Spinal cord (tissue), 10 donors: ENCODE measurements around the gene CTSE. TPM values are rescaled to one million over a fixed set of nuclear protein-coding genes. Genes with fewer than 3 reads are reported as not detected.
"Not testable (repeated sequence)": the region's sequence is repeated elsewhere in the genome, so short reads cannot be mapped to it uniquely, and the experiment has no call there.

Experiments used
- DNase-seq, 6 donors: peaks; one replicate each; pipeline versions ENCODE4 v3.0.0 to v3.0.0-alpha.2; 2013 to 2015; ENCODE audit warnings: low spot score in 6 of 6, low read depth in 4 of 6
- H3K27ac ChIP-seq: one replicate; pipeline ENCODE4 v1.5.1; 2013; ENCODE audit warnings: low read depth, low read length, control low read depth
- H3K27me3 ChIP-seq: one replicate; pipeline ENCODE4 v1.6.1; 2013; ENCODE audit warnings: low read length; ENCODE audit not compliant: control insufficient read depth, insufficient read depth
- H3K36me3 ChIP-seq: one replicate; pipeline ENCODE4 v1.6.1; 2013; ENCODE audit warnings: low read length; ENCODE audit not compliant: control insufficient read depth, insufficient read depth
- H3K4me1 ChIP-seq: one replicate; pipeline ENCODE4 v1.6.1; 2013; ENCODE audit warnings: low read length; ENCODE audit not compliant: control insufficient read depth, insufficient read depth
- H3K4me3 ChIP-seq: one replicate; pipeline ENCODE4 v1.5.1; 2013; ENCODE audit warnings: low read depth, low read length, control low read depth
- H3K9me3 ChIP-seq: one replicate; pipeline ENCODE4 v1.6.1; 2013; ENCODE audit warnings: low read length; ENCODE audit not compliant: control insufficient read depth, insufficient read depth
- WGBS: methylation state at CpG from one replicate; pipeline ENCODE4 v1.1.5; 2013; ENCODE audit warnings: missing lambda C conversion rate; ENCODE audit not compliant: insufficient coverage; 5-methylcytosine and 5-hydroxymethylcytosine counted together
- polyA plus RNA-seq, 2 donors: library from polyadenylated mRNA; unstranded; fragments of 120-200 nt; gene quantifications; one replicate each; pipeline ENCODE4 v1.2.1, GENCODE V29; 2013; ENCODE audit not compliant: insufficient read length in 2 of 2
- total RNA-seq, 2 donors: library from RNA; depleted of rRNA in 1 of 2; stranded (reverse); fragments of 120-200 nt in 1 of 2; fragments of >200 nt in 1 of 2; gene quantifications; one replicate each; pipeline versions ENCODE4 v1.2.3 to v1.2.4, GENCODE V29; 2013 to 2014
- donor health status: healthy.

CTSE gene
- total and polyA plus RNA-seq, 4 donors: 0.18 to 0.28 (median 0.20) TPM; not detected in 1

DNA sequence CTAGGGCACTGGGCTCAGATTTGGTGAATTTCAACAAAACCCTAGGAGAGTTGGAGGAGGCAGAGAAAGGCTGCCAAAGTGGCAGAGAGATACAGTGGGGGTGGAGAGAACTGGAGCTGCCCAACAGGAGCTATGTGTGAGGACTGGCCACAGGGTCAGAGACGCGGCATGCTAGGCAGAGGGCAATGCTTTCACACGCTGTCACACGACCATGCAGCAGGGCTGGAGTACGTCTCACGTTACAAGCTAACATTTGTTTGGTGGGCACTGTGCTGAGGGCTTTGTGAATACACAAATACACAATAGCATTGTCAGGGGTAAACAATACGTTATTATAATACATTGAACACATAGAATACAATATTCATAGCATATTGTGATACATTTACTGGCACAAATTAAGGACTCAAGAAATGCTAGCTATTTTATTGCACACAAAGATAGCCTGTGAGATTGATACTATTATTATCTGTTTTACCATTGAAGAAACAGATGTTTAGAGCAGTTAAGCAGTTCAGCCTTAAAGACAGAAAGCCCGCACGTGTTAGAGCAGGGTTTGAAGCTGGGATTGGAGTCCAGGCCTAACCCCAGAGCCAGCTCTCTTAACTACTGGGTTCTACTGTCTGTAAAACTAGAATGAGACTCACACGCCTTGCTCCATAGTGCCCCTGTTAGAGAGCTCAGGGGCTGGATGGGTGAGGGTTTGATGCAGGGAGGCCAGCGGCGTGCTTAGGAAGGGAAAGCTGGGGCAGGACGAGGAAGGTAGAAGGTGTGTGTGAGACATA lies 25.0 kb downstream of the CTSE start:
- WGBS: 69% methylated on average over 5 of the region's 13 CpGs
- H3K4me3 ChIP-seq: no peak overlapping the region

DNA sequence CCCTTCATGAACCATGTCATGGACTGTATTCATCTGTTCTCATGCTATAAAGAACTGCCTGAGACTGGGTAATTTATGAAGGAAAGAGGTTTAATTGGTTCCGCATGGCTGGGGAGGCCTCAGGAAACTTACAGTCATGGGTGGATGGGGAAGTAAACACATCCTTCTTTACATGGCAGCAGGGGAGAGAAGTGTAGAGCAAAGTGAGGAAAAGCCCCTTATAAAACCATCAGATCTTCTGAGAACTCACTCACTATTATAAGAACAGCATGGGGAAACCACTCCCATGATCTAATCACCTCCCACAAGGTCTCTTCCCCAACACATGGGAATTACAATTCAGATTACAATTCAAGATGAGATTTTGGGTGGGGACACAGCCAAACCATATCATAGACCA lies 27.1 kb downstream of the CTSE start:
- not testable (repeated sequence) for H3K36me3 ChIP-seq, DNase-seq, H3K27me3 ChIP-seq, H3K4me3 ChIP-seq, H3K9me3 ChIP-seq, H3K27ac ChIP-seq
- peaks cover 25% of the 10 kb centered on the region for H3K4me1 ChIP-seq
- 100% methylated on average over 1 of the region's 1 CpG for WGBS

More for the DNA sequence above, 25.0 kb downstream of the CTSE start:
- Histone ChIP-seq H3K36me3 (no peaks in the 10 kb centered on the region), H3K9me3 (no peaks in the 10 kb centered on the region), H3K27ac (no peak overlapping the region), H3K27me3 (no peaks in the 10 kb centered on the region), H3K4me1 (peaks cover 35% of the 10 kb centered on the region)
- peak in 2 of 6 donors; percentile 8 to 45 for DNase-seq

GRCh38 chr1:205994346-205994745 lies 29.3 kb downstream of the CTSE start:
- Histone ChIP-seq H3K36me3 (no peaks in the 10 kb centered on the region), H3K27me3 (no peaks in the 10 kb centered on the region), H3K9me3 (no peaks in the 10 kb centered on the region), H3K27ac (peak overlapping the region; percentile 84), H3K4me1 (peaks cover 22% of the 10 kb centered on the region), H3K4me3 (no peak overlapping the region)
- DNase-seq: peak in 5 of 6 donors; percentile 45 to 90 (median 63)
- WGBS: no CpG with 5 or more reads among the region's 4 CpGs

GRCh38 chr1:205993068-205993467 lies 30.6 kb downstream of the CTSE start:
- no peaks in the 10 kb centered on the region for H3K36me3 ChIP-seq
- H3K27ac ChIP-seq: no peak overlapping the region
- H3K27me3 ChIP-seq: no peaks in the 10 kb centered on the region
- peaks cover 12% of the 10 kb centered on the region for H3K4me1 ChIP-seq
- H3K4me3 ChIP-seq: no peak overlapping the region
- no peaks in the 10 kb centered on the region for H3K9me3 ChIP-seq
- no peak for DNase-seq
- no CpG with 5 or more reads among the region's 1 CpG for WGBS

DNA sequence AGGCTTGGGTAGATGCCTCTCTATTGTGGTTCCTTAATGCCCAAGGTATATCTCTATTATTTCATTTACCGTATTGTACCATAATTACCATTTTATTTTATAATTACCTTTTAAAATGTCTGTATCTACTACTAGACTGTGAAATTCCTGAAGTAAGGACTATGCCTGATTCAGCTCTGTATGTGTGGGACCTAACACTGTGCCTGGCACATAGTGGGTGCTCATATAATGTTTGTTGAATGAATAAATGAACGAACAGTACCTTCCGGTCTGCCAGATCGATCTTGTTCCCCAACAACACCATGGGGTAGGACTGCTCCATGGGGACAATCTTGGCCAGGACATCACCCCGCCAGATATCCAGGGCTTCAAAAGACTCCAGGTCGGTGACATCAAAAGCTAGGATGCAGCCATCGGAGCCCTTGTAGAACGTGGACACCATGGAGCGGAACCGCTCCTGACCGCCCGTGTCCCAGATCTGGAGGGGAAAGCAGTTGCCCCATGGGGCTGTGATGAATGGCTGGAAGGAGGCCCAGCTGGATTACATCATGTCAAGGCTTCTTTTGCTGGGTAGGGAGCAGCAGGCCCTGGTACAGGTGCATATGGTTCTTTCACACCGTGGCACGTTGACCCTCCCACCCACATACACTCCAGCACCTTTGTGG lies 31.3 kb downstream of the CTSE start:
- WGBS: 90% methylated on average over 10 of the region's 14 CpGs
- Histone ChIP-seq H3K36me3 (no peaks in the 10 kb centered on the region), H3K9me3 (no peaks in the 10 kb centered on the region), H3K4me3 (no peak overlapping the region), H3K4me1 (peaks cover 9% of the 10 kb centered on the region), H3K27ac (no peak overlapping the region), H3K27me3 (no peaks in the 10 kb centered on the region)
- no peak for DNase-seq

DNA sequence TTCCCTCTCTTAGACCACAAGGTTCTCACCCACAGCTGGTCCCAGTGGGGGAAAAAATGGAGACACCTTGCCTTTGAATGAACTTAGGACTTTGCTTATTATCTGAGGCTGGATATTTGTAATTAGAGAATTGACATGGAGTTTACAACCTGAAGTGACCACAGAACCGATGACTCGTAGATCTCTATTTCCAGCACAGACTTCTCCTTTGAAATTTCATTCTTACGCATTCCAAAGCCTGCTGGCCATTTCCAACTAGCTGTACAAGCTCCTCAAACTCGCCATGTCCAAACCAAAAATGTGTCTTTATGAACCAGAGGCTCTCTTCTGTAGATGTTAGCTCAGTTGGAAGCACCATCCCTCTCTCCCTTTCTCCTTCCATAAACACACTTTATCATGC lies 32.5 kb downstream of the CTSE start:
- no peaks in the 10 kb centered on the region for H3K27me3 ChIP-seq
- WGBS: 97% methylated on average over 4 of the region's 4 CpGs
- no peaks in the 10 kb centered on the region for H3K9me3 ChIP-seq

GRCh38 chr1:205990226-205990625 lies 33.5 kb downstream of the CTSE start:
- DNase-seq: no peak
- Histone ChIP-seq H3K4me1 (peaks cover 9% of the 10 kb centered on the region), H3K27me3 (no peaks in the 10 kb centered on the region), H3K36me3 (no peaks in the 10 kb centered on the region), H3K9me3 (no peaks in the 10 kb centered on the region), H3K27ac (no peak overlapping the region), H3K4me3 (no peak overlapping the region)
- 85% methylated on average over 2 of the region's 2 CpGs for WGBS

More for the DNA sequence above, 32.5 kb downstream of the CTSE start:
- H3K36me3 ChIP-seq: no peaks in the 10 kb centered on the region
- H3K4me1 ChIP-seq: peaks cover 9% of the 10 kb centered on the region
- H3K27ac ChIP-seq: no peak overlapping the region
- DNase-seq: no peak
- no peak overlapping the region for H3K4me3 ChIP-seq

- H3K27ac ChIP-seq: no peak overlapping the region
- H3K9me3 ChIP-seq: no peaks in the 10 kb centered on the region
- no peaks in the 10 kb centered on the region for H3K27me3 ChIP-seq
- H3K4me1 ChIP-seq: peaks cover 9% of the 10 kb centered on the region
- H3K36me3 ChIP-seq: no peaks in the 10 kb centered on the region
- WGBS: 79% methylated on average over 3 of the region's 5 CpGs
- H3K4me3 ChIP-seq: no peak overlapping the region
- DNase-seq: no peak
These were observed 33.9 kb downstream of the CTSE start for GRCh38 chr1:205989786-205990185.

- no peaks in the 10 kb centered on the region for H3K36me3 ChIP-seq
- no peaks in the 10 kb centered on the region for H3K27me3 ChIP-seq
- H3K4me3 ChIP-seq: no peak overlapping the region
- WGBS: 76% methylated on average over 12 of the region's 12 CpGs
- no peak for DNase-seq
- no peak overlapping the region for H3K27ac ChIP-seq
- no peaks in the 10 kb centered on the region for H3K9me3 ChIP-seq
- peaks cover 10% of the 10 kb centered on the region for H3K4me1 ChIP-seq
These were observed 35.1 kb downstream of the CTSE start for GRCh38 chr1:205988585-205988995.

DNA sequence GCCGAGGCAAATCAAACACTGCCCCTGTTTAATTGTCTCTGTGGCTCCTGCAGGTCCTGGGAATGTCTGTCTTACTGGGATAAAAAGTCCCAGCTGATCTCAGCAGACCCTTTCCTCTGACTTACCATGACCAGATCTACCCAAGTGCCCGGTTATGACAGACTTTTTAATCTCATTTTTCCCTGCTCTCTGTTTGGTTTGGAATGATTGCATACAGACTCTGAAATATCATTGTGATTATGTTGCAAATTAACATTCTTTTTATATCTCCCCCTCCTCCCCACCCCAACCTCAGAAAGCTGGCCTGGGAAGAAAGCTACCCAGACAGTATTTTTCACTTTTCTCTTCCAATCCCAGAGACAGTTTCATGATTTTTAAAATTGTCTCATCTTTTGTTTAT lies 36.8 kb downstream of the CTSE start:
- H3K4me3 ChIP-seq: no peak overlapping the region
- H3K4me1 ChIP-seq: peaks cover 10% of the 10 kb centered on the region
- H3K36me3 ChIP-seq: no peaks in the 10 kb centered on the region
- no peaks in the 10 kb centered on the region for H3K9me3 ChIP-seq
- no peak for DNase-seq
- no CpG with 5 or more reads among the region's 2 CpGs for WGBS
- no peak overlapping the region for H3K27ac ChIP-seq
- no peaks in the 10 kb centered on the region for H3K27me3 ChIP-seq
